Endothelial cell of umbilical vein (primary cell): ENCODE results near the gene ACAD11. TPM values are rescaled to one million over a fixed set of nuclear protein-coding genes. Genes with fewer than 3 reads are reported as not detected.
"Not testable (repeated sequence)": the region's sequence is repeated elsewhere in the genome, so short reads cannot be mapped to it uniquely, and the experiment has no call there.

ENCODE experiments used
- BruUV-seq: library from RNA; stranded (reverse); fragments of 400-500 nt; replicated peaks from 2 replicates; lab custom pipeline; 2021; lab: Mats Ljungman, UMichigan
- CTCF ChIA-PET: fragments of 300-600, 350-600 bp; sonication (Branson Sonifier 250); formaldehyde crosslinking; loops from one replicate; lab custom pipeline; 2021; ENCODE audit warnings: antibody characterized with exemption, inconsistent platforms; lab: Charles Lee
- POLR2A ChIA-PET: fragments of 300-600, 350-600 bp; sonication (Branson Sonifier 250); formaldehyde crosslinking; loops from one replicate; lab custom pipeline; 2021; ENCODE audit warnings: antibody characterized with exemption, inconsistent platforms; lab: Charles Lee
- DNase-seq: peaks from one replicate; pipeline ENCODE4 v3.0.0-alpha.2; 2011; ENCODE audit warnings: low read depth, low spot score
- FAIRE-seq: peaks from 2 replicates; lab custom pipeline; 2011; peaks lifted over from hg19 to GRCh38; lab: Jason Lieb, UNC
- H2AFZ ChIP-seq: 2 replicates; pipeline ENCODE4 v1.6.0; 2012; ENCODE audit warnings: low read depth, low read length, control low read depth, inconsistent platforms
- H3K27ac ChIP-seq: 2 replicates; pipeline ENCODE4 v1.5.1; 2011; ENCODE audit warnings: low read depth, mild to moderate bottlenecking, control low read depth, low read length, moderate library complexity; ENCODE audit not compliant: insufficient read depth
- H3K27me3 ChIP-seq, 2 experiments: 2 replicates each; pipeline versions ENCODE4 v1.6.0 to v1.6.1; 2011; ENCODE audit warnings: low read length in 2 of 2, mixed read lengths in 1 of 2; ENCODE audit not compliant: control insufficient read depth in 2 of 2, insufficient read depth in 2 of 2
- H3K36me3 ChIP-seq, 2 experiments: 2 replicates in 1 of 2; 3 replicates in 1 of 2; pipeline ENCODE4 v1.5.1; 2011; ENCODE audit warnings: low read length in 2 of 2, mild to moderate bottlenecking in 1 of 2, moderate library complexity in 1 of 2; ENCODE audit not compliant: control insufficient read depth in 2 of 2, insufficient read depth in 2 of 2; ENCODE audit errors: extremely low read depth in 1 of 2
- H3K4me1 ChIP-seq: 3 replicates; pipeline ENCODE4 v1.5.1; 2011; ENCODE audit warnings: mild to moderate bottlenecking, low read length; ENCODE audit not compliant: control insufficient read depth, insufficient read depth; ENCODE audit errors: extremely low read depth
- H3K4me2 ChIP-seq: 2 replicates; pipeline ENCODE4 v1.6.1; 2011; ENCODE audit warnings: low read length, control low read depth, mixed read lengths; ENCODE audit not compliant: insufficient read depth
- H3K4me3 ChIP-seq, 3 experiments: fragments of 200-600 bp in 1 of 3; sonication (generic), shearing (Covaris generic) in 1 of 3; replicated peaks in 1 of 3; 2 replicates each; pipeline ENCODE4 v1.5.1; 2011 to 2016; ENCODE audit warnings: control low read depth in 3 of 3, low read length in 3 of 3, mild to moderate bottlenecking in 2 of 3, inconsistent platforms in 1 of 3, low read depth in 1 of 3, moderate library complexity in 1 of 3; ENCODE audit not compliant: insufficient read depth in 1 of 3
- H3K79me2 ChIP-seq: 2 replicates; pipeline ENCODE4 v1.6.0; 2012; ENCODE audit warnings: low read length, inconsistent platforms; ENCODE audit not compliant: control insufficient read depth, insufficient read depth
- H3K9ac ChIP-seq: replicated peaks from 2 replicates; pipeline ENCODE3; 2011; ENCODE audit warnings: low read length, control low read depth; ENCODE audit not compliant: insufficient read depth; ENCODE audit errors: extremely low read depth
- H3K9me1 ChIP-seq: replicated peaks from 3 replicates; pipeline ENCODE4 v1.6.0; 2011; ENCODE audit warnings: mild to moderate bottlenecking, low read length; ENCODE audit not compliant: control insufficient read depth, insufficient read depth; ENCODE audit errors: extremely low read depth
- H3K9me3 ChIP-seq: replicated peaks from 2 replicates; pipeline ENCODE4 v1.5.1; 2012; ENCODE audit warnings: low read length, inconsistent platforms; ENCODE audit not compliant: control insufficient read depth, insufficient read depth
- H4K20me1 ChIP-seq: replicated peaks from 2 replicates; pipeline ENCODE3; 2011; ENCODE audit warnings: mild to moderate bottlenecking, low read length; ENCODE audit not compliant: control insufficient read depth, insufficient read depth; ENCODE audit errors: extremely low read depth
- EZH2 ChIP-seq: IDR thresholded peaks from 2 replicates; pipeline ENCODE4 v1.6.1; 2012; ENCODE audit warnings: borderline replicate concordance, low read depth, mild to moderate bottlenecking, moderate library complexity, low read length, inconsistent platforms; ENCODE audit not compliant: severe bottlenecking
- FOS ChIP-seq: IDR thresholded peaks from 2 replicates; pipeline ENCODE4 v1.6.1; 2011; ENCODE audit warnings: mild to moderate bottlenecking, low read length, moderate library complexity, borderline replicate concordance; ENCODE audit not compliant: insufficient read depth
- GATA2 ChIP-seq: IDR thresholded peaks from 2 replicates; pipeline ENCODE4 v1.7.0; 2011; ENCODE audit warnings: low read depth, mild to moderate bottlenecking, moderate library complexity, mixed read lengths, low read length; ENCODE audit not compliant: insufficient read length, insufficient read depth
- JUN ChIP-seq: IDR thresholded peaks from 2 replicates; pipeline ENCODE4 v1.6.1; 2011; ENCODE audit warnings: borderline replicate concordance, low read depth; ENCODE audit not compliant: insufficient read length, insufficient read depth
- MYC ChIP-seq: IDR thresholded peaks from one replicate; pipeline ENCODE4 v1.6.1; 2011; ENCODE audit warnings: mild to moderate bottlenecking, low read depth, low read length
- POLR2A ChIP-seq: IDR thresholded peaks from 2 replicates; pipeline ENCODE4 v1.6.1; 2012; ENCODE audit warnings: low read depth, mild to moderate bottlenecking, control low read depth, low read length
- POLR2AphosphoS5 ChIP-seq: IDR thresholded peaks from 2 replicates; pipeline ENCODE4 v1.6.1; 2012; ENCODE audit warnings: low read depth, mild to moderate bottlenecking, control low read depth, low read length, moderate library complexity; ENCODE audit not compliant: insufficient read depth
- dilution Hi-C: fragments of 300-500 bp; cut with MboI; formaldehyde crosslinking; loops from one replicate; pipeline ENCODE4 v1.15.0; 2019; ENCODE audit warnings: low sequenced_read_pairs; ENCODE audit not compliant: extremely low pct_ligation_motif_present
- intact Hi-C: fragments of 100-400 bp; cut with micrococcal nuclease; formaldehyde crosslinking; loops from one replicate; pipeline ENCODE4 v1.10.0; 2022
- polyA plus RNA-seq, 4 experiments: library from polyadenylated mRNA; depleted of rRNA in 3 of 4; stranded (reverse) in 3 of 4; unstranded in 1 of 4; fragments of >200 nt; gene quantifications; 2 replicates each; pipeline versions ENCODE4 v1.2.1 to v1.2.3, GENCODE V29; 2011 to 2012; ENCODE audit warnings: missing spikeins in 1 of 4
- total RNA-seq: library from RNA; stranded (reverse); gene quantifications from 2 replicates; pipeline ENCODE4 v1.2.3, GENCODE V29; 2021
- TF ChIP-seq, protein P1 (sequence below), 2 donors: IDR thresholded peaks; 1 replicate in 1 of 2; 2 replicates in 1 of 2; pipeline ENCODE4 v1.5.1; 2011; ENCODE audit warnings: low read length in 2 of 2, mild to moderate bottlenecking in 2 of 2, moderate library complexity in 2 of 2, control low read depth in 1 of 2, inconsistent platforms in 1 of 2, low read depth in 1 of 2; ENCODE audit not compliant: insufficient read depth in 1 of 2; ENCODE audit errors: extremely low read depth in 1 of 2
- TF ChIP-seq, protein P2 (sequence below): IDR thresholded peaks from 2 replicates; pipeline ENCODE4 v1.6.1; 2011; ENCODE audit not compliant: insufficient read depth, insufficient read length

Gene ACAD11
- total and polyA plus RNA-seq, 2 donors (not counting 3 experiments of a cell fraction or from before 2014, with no cell fraction given): 9.6 to 17.9 TPM

DNA sequence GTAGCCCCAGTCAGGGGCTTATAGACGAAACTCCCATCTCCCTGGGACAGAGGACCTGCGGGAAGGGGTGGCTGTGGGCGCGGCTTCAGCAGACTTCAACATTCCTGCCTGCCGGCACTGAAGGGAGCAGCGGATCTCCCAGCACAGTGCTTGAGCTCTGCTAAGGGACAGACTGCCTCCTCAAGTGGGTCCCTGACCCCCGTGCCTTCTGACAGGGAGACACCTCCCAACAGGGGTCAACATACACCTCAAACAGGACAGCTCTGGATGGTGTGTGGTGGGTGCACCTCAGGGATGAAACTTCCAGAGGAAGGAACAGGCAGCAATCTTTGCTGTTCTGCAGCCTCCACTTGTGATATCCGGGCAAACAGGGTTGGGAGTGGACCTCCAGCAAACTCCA lies 53.0 kb downstream of the ACAD11 start:
- H3K4me3 ChIP-seq, H3K27me3 ChIP-seq, H3K9me1 ChIP-seq, POLR2A ChIA-PET, H3K27ac ChIP-seq, intact Hi-C loops, H3K4me2 ChIP-seq, H3K79me2 ChIP-seq, H3K36me3 ChIP-seq, dilution Hi-C loops, H2AFZ ChIP-seq, H4K20me1 ChIP-seq, FAIRE-seq, H3K9me3 ChIP-seq, H3K4me1 ChIP-seq, H3K9ac ChIP-seq, DNase-seq, BruUV-seq: not testable (repeated sequence)
- CTCF ChIA-PET: interaction anchor here (1.0 kb wide), 1 partner anchor 12 kb away, joined by 3 read pairs; no protein-coding TSS in a partner anchor

DNA sequence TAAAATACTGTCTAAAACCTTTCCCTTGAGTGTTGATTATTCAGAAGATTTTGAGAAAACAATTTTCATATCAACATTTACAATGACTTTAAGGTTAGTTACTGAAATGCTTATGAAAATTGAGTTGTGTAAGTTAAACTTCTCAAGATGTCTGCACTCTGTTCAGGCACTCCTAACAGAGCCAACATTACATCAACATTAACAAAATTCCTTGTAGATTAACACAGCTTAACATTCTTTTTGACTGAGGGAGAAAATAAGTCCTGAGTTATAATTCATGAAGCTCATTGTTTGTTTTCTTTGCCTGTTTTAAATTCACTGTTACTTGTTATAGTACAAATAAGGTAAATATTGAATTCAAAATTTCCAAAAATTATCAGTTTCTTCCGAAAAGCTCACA lies 53.5 kb downstream of the ACAD11 start:
- CTCF ChIA-PET: interaction anchor here (1.0 kb wide), 1 partner anchor 11 kb away, joined by 3 read pairs; no protein-coding TSS in a partner anchor
- no peak overlapping the region for H3K4me2 ChIP-seq

More for the DNA sequence above, 53.5 kb downstream of the ACAD11 start:
- POLR2A ChIA-PET: no interaction called here
- Histone ChIP-seq H2AFZ (no peak overlapping the region), H3K79me2 (no peaks in the 10 kb centered on the region), H3K27ac (no peak overlapping the region), H4K20me1 (no peaks in the 10 kb centered on the region), H3K27me3 (no peaks in the 10 kb centered on the region), H3K9ac (no peak overlapping the region), H3K9me3 (no peaks in the 10 kb centered on the region), H3K9me1 (no peaks in the 10 kb centered on the region), H3K4me3 (no peak overlapping the region), H3K4me1 (no peaks in the 10 kb centered on the region), H3K36me3 (no peaks in the 10 kb centered on the region)
- intact Hi-C loops (no loop called here), dilution Hi-C loops (no loop called here)
- DNase-seq (no peak), FAIRE-seq (no peak)
- no TSS peak for BruUV-seq
- TF ChIP-seq FOS (no peak), JUN (no peak), POLR2AphosphoS5 (no peak), GATA2 (no peak), EZH2 (no peak), POLR2A (no peak), MYC (no peak)
- TF ChIP-seq, protein P1, sequence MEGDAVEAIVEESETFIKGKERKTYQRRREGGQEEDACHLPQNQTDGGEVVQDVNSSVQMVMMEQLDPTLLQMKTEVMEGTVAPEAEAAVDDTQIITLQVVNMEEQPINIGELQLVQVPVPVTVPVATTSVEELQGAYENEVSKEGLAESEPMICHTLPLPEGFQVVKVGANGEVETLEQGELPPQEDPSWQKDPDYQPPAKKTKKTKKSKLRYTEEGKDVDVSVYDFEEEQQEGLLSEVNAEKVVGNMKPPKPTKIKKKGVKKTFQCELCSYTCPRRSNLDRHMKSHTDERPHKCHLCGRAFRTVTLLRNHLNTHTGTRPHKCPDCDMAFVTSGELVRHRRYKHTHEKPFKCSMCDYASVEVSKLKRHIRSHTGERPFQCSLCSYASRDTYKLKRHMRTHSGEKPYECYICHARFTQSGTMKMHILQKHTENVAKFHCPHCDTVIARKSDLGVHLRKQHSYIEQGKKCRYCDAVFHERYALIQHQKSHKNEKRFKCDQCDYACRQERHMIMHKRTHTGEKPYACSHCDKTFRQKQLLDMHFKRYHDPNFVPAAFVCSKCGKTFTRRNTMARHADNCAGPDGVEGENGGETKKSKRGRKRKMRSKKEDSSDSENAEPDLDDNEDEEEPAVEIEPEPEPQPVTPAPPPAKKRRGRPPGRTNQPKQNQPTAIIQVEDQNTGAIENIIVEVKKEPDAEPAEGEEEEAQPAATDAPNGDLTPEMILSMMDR (IDR thresholded peaks at IDR 0.05; ENCODE audit: extremely low read depth in 1 of 2, insufficient read depth in 1 of 2, low read depth in 1 of 2, low read length in 2 of 2): no peak
- TF ChIP-seq, protein P2, sequence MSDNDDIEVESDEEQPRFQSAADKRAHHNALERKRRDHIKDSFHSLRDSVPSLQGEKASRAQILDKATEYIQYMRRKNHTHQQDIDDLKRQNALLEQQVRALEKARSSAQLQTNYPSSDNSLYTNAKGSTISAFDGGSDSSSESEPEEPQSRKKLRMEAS: no peak
